ENCODE measurements around the gene RIT1.
"Not testable (repeated sequence)": the region's sequence is repeated elsewhere in the genome, so short reads cannot be mapped to it uniquely, and the experiment has no call there.

The RIT1 gene

DNA sequence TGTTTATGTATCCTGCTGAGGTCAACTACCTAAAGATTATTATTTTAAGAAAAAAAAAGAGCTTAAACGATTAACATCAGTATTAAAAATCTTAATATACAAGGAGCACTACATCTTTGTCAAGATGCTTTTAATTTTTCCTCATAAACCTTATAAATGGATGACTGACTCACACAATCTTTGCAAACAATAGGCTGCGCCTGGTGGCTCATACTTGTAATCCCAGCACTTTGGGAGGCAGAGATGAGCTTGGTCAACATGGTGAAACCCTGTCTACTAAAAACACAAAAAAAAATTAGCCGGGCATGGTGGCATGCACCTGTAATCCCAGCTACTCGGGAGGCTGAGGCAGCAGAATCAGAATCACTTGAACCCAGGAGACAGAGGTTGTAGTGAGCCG is 21.3 kb upstream of the RIT1 start:
- DNase-seq (ENCODE audit: low spot score) = no peak
- TF ChIP-seq, protein P1, sequence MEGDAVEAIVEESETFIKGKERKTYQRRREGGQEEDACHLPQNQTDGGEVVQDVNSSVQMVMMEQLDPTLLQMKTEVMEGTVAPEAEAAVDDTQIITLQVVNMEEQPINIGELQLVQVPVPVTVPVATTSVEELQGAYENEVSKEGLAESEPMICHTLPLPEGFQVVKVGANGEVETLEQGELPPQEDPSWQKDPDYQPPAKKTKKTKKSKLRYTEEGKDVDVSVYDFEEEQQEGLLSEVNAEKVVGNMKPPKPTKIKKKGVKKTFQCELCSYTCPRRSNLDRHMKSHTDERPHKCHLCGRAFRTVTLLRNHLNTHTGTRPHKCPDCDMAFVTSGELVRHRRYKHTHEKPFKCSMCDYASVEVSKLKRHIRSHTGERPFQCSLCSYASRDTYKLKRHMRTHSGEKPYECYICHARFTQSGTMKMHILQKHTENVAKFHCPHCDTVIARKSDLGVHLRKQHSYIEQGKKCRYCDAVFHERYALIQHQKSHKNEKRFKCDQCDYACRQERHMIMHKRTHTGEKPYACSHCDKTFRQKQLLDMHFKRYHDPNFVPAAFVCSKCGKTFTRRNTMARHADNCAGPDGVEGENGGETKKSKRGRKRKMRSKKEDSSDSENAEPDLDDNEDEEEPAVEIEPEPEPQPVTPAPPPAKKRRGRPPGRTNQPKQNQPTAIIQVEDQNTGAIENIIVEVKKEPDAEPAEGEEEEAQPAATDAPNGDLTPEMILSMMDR (IDR thresholded peaks at IDR 0.05) = no peak
- Histone ChIP-seq H3K27ac (no peak overlapping the region), H3K4me3 (peak overlapping the region; percentile 77)

DNA sequence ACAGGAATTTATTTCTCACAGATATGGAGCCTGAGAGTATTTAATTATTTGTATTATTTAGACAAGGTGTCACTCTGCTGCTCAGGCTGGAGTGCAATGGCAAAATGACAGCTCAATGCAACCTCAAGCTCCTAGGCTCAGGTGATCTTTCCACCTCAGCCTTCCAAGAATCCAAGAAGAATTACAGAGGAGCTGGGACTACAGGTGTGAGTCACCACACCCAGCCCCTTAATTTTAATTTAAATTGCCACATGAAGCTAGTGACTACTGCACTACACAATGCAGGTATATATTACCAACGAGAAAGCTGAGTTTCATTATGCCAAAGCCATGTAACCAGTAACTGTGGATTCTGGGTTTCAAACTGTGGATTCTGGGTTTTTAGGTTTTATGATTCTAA is 20.9 kb upstream of the RIT1 start:
- Histone ChIP-seq H3K27ac (no peak overlapping the region), H3K4me3 (peak overlapping the region; percentile 49)
- no peak for DNase-seq (ENCODE audit: low spot score)
- TF ChIP-seq, protein P1 (IDR thresholded peaks at IDR 0.05) = no peak

DNA sequence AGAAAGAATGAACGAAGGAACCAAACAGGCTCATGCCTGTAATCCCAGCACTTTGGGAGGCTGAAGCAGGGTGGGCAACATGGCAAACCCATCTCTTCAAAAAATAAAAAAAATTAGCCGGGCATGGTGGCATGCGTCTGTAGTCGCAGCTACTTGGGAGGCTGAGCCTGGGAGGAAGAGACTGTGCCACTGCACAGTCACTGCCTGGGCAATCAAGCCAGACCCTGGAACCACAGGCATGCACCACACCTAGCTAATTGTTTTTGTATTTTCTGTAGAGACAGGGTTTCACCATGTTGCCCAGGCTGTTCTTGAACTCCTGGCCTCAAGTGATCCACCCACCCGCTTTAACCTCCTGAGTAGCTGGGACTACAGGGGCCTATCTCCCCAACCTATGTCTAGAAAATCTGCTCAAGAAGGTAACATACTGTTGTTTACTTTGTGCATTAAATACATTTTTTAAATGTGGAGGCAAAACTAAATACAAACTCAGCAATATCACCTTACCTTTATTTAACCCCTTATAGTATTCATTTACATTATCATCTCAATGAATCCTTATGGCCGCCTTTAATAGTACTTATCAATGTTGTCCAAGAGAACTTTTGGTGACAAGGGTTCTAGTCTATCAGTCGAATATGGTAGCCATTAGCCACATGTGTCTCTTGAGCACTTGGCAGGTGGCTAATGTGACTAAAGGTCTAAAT is 20.3 kb upstream of the RIT1 start:
- Histone ChIP-seq H3K27ac (peak overlapping the region in 1 of 2 donors; percentile 18), H3K4me3 (peak overlapping the region; percentile 49)
- no peak for DNase-seq (ENCODE audit: low spot score)
- TF ChIP-seq, protein P1 (IDR thresholded peaks at IDR 0.05) = no peak

DNA sequence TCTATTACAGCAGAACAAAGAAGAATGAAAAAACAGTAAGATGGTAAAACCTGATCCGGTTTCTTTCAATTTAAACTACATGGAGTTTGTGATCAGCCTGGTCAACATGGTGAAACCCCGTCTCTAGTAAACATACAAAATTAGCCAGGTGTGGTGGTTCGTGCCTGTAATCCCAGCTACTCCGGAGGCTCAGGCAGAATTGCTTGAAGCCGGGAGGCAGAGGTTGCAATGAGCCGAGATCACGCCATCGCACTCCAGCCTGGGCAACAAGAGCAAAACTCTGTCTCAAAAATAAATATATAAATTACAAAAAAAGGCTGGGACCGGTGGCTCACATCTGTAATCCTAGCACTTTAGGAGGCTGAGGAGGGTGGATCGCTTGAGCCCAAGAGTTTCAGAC is 19.6 kb upstream of the RIT1 start:
- peak overlapping the region; percentile 49 for H3K4me3 ChIP-seq
- DNase-seq (ENCODE audit: low spot score); H3K27ac ChIP-seq: not testable (repeated sequence)

DNA sequence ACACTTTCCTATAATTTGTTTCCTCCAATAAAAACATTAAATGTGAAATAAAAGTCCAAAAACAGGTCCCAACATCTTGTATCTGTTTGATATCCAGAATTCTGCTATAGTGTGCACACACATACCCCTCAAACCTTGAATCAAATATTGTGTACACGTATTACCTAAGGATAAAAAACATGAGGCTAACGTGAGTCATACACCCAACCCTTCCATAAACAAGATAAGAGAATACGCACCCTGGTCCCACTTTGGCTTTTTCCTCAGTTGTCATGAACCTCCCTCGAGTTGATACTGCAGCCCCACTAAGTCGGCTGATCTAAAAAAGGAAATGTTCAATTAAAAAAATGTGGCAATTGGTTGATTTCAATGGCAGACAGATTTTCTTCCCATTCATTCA is 17.9 kb upstream of the RIT1 start:
- Histone ChIP-seq H3K4me3 (no peak overlapping the region), H3K27ac (no peak overlapping the region)
- TF ChIP-seq, protein P1 (IDR thresholded peaks at IDR 0.05) = no peak
- DNase-seq (ENCODE audit: low spot score) = no peak

DNA sequence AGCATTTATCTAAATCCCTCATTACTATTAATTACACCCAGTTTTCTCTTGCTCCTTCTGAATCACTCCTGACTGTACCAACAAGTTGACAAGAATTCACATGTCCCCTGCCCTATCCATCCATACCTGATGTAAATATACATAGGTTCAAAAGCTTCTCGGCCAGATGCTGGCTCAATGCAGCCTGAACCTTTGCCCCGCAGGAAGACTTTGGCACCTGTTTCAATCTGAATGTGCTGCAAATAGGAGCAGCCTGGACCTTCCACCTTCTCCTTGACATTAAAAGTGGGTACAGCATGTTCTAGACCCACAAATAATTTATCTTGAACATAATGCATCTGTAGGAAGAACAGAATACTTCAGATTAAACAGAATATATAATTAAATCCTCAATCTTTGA is 14.4 kb upstream of the RIT1 start:
- Histone ChIP-seq H3K4me3 (no peak overlapping the region), H3K27ac (no peak overlapping the region)
- TF ChIP-seq, protein P1 (IDR thresholded peaks at IDR 0.05) = no peak
- DNase-seq (ENCODE audit: low spot score) = no peak

DNA sequence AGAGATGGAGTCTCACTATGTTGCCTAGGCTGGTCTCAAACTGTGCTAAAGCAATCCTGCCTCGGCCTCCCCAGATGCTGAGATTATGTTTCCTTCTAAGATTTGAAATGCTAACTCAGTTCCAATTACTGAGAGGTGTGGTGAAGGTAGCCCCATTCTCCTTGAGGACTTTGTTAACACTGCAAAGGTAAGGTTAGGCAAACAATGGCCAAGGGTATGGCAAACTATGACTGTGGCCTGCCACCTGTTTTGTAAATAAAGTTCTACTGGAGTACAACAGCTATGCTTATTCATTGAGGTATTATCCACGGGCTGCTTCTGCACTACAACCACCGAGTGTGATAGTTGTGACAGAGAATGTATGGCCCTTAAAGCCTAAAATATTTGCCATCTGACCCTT is 9.6 kb upstream of the RIT1 start:
- Histone ChIP-seq H3K27ac (no peak overlapping the region), H3K4me3 (no peak overlapping the region)
- DNase-seq (ENCODE audit: low spot score) = no peak
- TF ChIP-seq, protein P1 (IDR thresholded peaks at IDR 0.05) = no peak
